K562 (cell line): Measurements from ENCODE around the gene GLRA2. TPM values are rescaled to one million over a fixed set of nuclear protein-coding genes. Genes with fewer than 3 reads are reported as not detected.

Experiments used
- ATAC-seq: fragments of 200-7000 bp; cut with Tn5 transposase; 3 replicates; pipeline ENCODE4 v1.9.1; 2020; ENCODE audit warnings: moderate library complexity
- BruUV-seq: library from RNA; stranded (reverse); fragments of 400-500 nt; replicated peaks from 2 replicates; lab custom pipeline; 2021; lab: Mats Ljungman, UMichigan
- CTCF ChIA-PET: fragments of 300-600 bp; formaldehyde crosslinking; extraction: SDS; loops from one replicate; lab custom pipeline; 2021; ENCODE audit warnings: low intra/inter-chr PET ratio; lab: Yijun Ruan, JAX
- POLR2A ChIA-PET: fragments of 300-600, 350-650 bp; sonication (Branson Sonifier 250); formaldehyde crosslinking; extraction: SDS; loops from one replicate; lab custom pipeline; 2021; ENCODE audit warnings: antibody characterized with exemption, inconsistent platforms; lab: Yijun Ruan, JAX
- DNase-seq, 4 experiments: peaks; one replicate each; pipeline versions ENCODE4 v3.0.0 to v3.0.0-alpha.2; 2011 to 2018; ENCODE audit warnings: low spot score in 3 of 4, mixed read lengths in 3 of 4; ENCODE audit errors: extremely low read depth in 1 of 4
- FAIRE-seq: peaks from 2 replicates; lab custom pipeline; 2011; peaks lifted over from hg19 to GRCh38; lab: Jason Lieb, UNC
- H2AFZ ChIP-seq: 2 replicates; pipeline ENCODE4 v1.6.0; 2011; ENCODE audit warnings: low read depth, low read length, control low read depth, inconsistent platforms
- H3K27ac ChIP-seq: fragments of 200-600 bp; 3 replicates; pipeline ENCODE4 v1.8.0; 2011; ENCODE audit warnings: low read depth, mild to moderate bottlenecking, control low read depth, inconsistent platforms, low read length, moderate library complexity, mixed read lengths; ENCODE audit errors: extremely low read depth
- H3K27me3 ChIP-seq, 2 experiments: fragments of 300-600 bp in 1 of 2; 2 replicates in 1 of 2; 3 replicates in 1 of 2; pipeline versions ENCODE4 v1.6.0 to v1.8.0; 2011; ENCODE audit warnings: inconsistent platforms in 2 of 2, low read length in 2 of 2, mild to moderate bottlenecking in 1 of 2, mixed read lengths in 1 of 2, moderate library complexity in 1 of 2; ENCODE audit not compliant: control insufficient read depth in 2 of 2, insufficient read depth in 2 of 2
- H3K36me3 ChIP-seq: fragments of 300-600 bp; 3 replicates; pipeline ENCODE4 v1.8.0; 2011; ENCODE audit warnings: mild to moderate bottlenecking, low read length, inconsistent platforms; ENCODE audit not compliant: control insufficient read depth, insufficient read depth
- H3K4me1 ChIP-seq, 2 experiments: fragments of 200-600 bp in 1 of 2; replicated peaks in 1 of 2; 2 replicates in 1 of 2; 3 replicates in 1 of 2; pipeline versions ENCODE4 v1.5.1 to v1.8.0; 2011; ENCODE audit warnings: inconsistent platforms in 2 of 2, low read length in 2 of 2, mild to moderate bottlenecking in 1 of 2, mixed read lengths in 1 of 2, moderate library complexity in 1 of 2; ENCODE audit not compliant: control insufficient read depth in 2 of 2, insufficient read depth in 2 of 2
- H3K4me2 ChIP-seq: 2 replicates; pipeline ENCODE4 v1.6.1; 2011; ENCODE audit warnings: low read length, control low read depth, inconsistent platforms, mixed read lengths; ENCODE audit not compliant: insufficient read depth
- H3K4me3 ChIP-seq: fragments of 200-600 bp; sonication (generic), shearing (Covaris generic); 2 replicates; pipeline ENCODE4 v1.5.1; 2016; ENCODE audit warnings: control low read depth, inconsistent platforms
- H3K79me2 ChIP-seq: fragments of 200-600 bp; 3 replicates; pipeline ENCODE4 v1.8.0; 2011; ENCODE audit warnings: low read length, inconsistent platforms; ENCODE audit not compliant: control insufficient read depth, insufficient read depth
- H3K9ac ChIP-seq, 2 experiments: 2 replicates each; pipeline versions ENCODE4 v1.6.0 to v1.6.1; 2011; ENCODE audit warnings: low read depth in 2 of 2, low read length in 2 of 2, control low read depth in 1 of 2, inconsistent platforms in 1 of 2, mild to moderate bottlenecking in 1 of 2, mixed read lengths in 1 of 2; ENCODE audit not compliant: insufficient read depth in 1 of 2
- H3K9me1 ChIP-seq: one replicate; pipeline ENCODE4 v1.6.0; 2011; ENCODE audit warnings: inconsistent platforms, mild to moderate bottlenecking, low read length, moderate library complexity; ENCODE audit not compliant: control insufficient read depth, insufficient read depth
- H3K9me3 ChIP-seq: replicated peaks from 2 replicates; pipeline ENCODE4 v1.5.1; 2011; ENCODE audit warnings: low read depth, low read length, inconsistent platforms; ENCODE audit not compliant: control insufficient read depth, insufficient read depth
- H4K20me1 ChIP-seq: replicated peaks from 2 replicates; pipeline ENCODE4 v1.6.1; 2011; ENCODE audit warnings: low read length, inconsistent platforms, mixed read lengths; ENCODE audit not compliant: control insufficient read depth, insufficient read depth
- CBFA2T3 ChIP-seq: fragments of 450-650 bp; IDR thresholded peaks from 2 replicates; pipeline ENCODE4 v1.6.1; 2017
- CC2D1A ChIP-seq: fragments of 450-650 bp; IDR thresholded peaks from 2 replicates; pipeline ENCODE4 v1.6.1; 2017; ENCODE audit warnings: mild to moderate bottlenecking
- FOXP1 ChIP-seq: sonication (generic); formaldehyde crosslinking; IDR thresholded peaks from 2 replicates; pipeline ENCODE4 v1.8.0; 2022; ENCODE audit warnings: mild to moderate bottlenecking, missing genetic modification reagents
- HLTF ChIP-seq: fragments of 450-650 bp; IDR thresholded peaks from 2 replicates; pipeline ENCODE4 v1.6.1; 2016
- IRF2 ChIP-seq: sonication (generic); formaldehyde crosslinking; IDR thresholded peaks from 2 replicates; pipeline ENCODE4 v1.8.1; 2022; ENCODE audit warnings: mild to moderate bottlenecking, missing genetic modification reagents
- NFE2L1 ChIP-seq: fragments of 450-650 bp; IDR thresholded peaks from 2 replicates; pipeline ENCODE4 v1.6.1; 2016; ENCODE audit warnings: missing genetic modification characterization, low read depth, mild to moderate bottlenecking, missing compliant biosample characterization, moderate library complexity, borderline replicate concordance
- NUFIP1 ChIP-seq: fragments of 450-650 bp; IDR thresholded peaks from 2 replicates; pipeline ENCODE4 v1.6.1; 2018; ENCODE audit not compliant: partially characterized antibody
- SOX6 ChIP-seq: fragments of 450-650 bp; IDR thresholded peaks from 2 replicates; pipeline ENCODE4 v1.6.1; 2014; ENCODE audit warnings: mild to moderate bottlenecking
- SREBF2 ChIP-seq: sonication (generic); formaldehyde crosslinking; IDR thresholded peaks from 2 replicates; pipeline ENCODE4 v1.4.0; 2020; ENCODE audit warnings: mild to moderate bottlenecking, missing genetic modification reagents
- ZNF23 ChIP-seq: fragments of 250-450 bp; sonication (Bioruptor Pico); IDR thresholded peaks from 2 replicates; pipeline ENCODE4 v1.4.0; 2020; ENCODE audit warnings: mild to moderate bottlenecking
- WGBS: fragments of 100-300 bp; shearing (Covaris generic); methylation state at CpG from one replicate; pipeline ENCODE4 v1.1.6; 2016; ENCODE audit warnings: low coverage, mixed read lengths; ENCODE audit not compliant: insufficient coverage; ENCODE audit errors: missing lambda C conversion rate; 5-methylcytosine and 5-hydroxymethylcytosine counted together
- in situ Hi-C: fragments of 300-500 bp; cut with MboI; formaldehyde crosslinking; loops from 4 replicates; pipeline ENCODE4 v1.15.0; 2018; ENCODE audit warnings: inconsistent platforms, mixed read lengths
- intact Hi-C: fragments of 100-400 bp; cut with micrococcal nuclease; formaldehyde crosslinking; loops from 2 replicates; pipeline ENCODE4 v1.14.2; 2022
- polyA plus RNA-seq, 8 experiments: library from polyadenylated mRNA; depleted of rRNA in 4 of 8; stranded (reverse) in 5 of 8; unstranded in 3 of 8; fragments of >200 nt; fragmentation: Nextera tagmentation in 2 of 8; fragmentation: Illumina TruSeq in 1 of 8; extraction: Ambion mirVana in 2 of 8; extraction: Trizol in 1 of 8; gene quantifications; 2 replicates each; pipeline versions ENCODE4 v1.2.1 to v1.2.3, GENCODE V29; 2011 to 2014; ENCODE audit warnings: inconsistent platforms in 1 of 8, missing spikeins in 1 of 8
- total RNA-seq, 7 experiments: library from RNA; depleted of rRNA in 6 of 7; stranded (reverse); fragments of >200 nt in 6 of 7; fragmentation: Illumina TruSeq in 2 of 7; extraction: Trizol in 2 of 7; gene quantifications; 2 replicates each; pipeline versions ENCODE4 v1.2.1 to v1.2.3, GENCODE V29; 2011 to 2021; ENCODE audit warnings: low replicate concordance in 1 of 7

The GLRA2 gene
- total and polyA plus RNA-seq, 9 of the 15 experiments (the other 6 are each of a cell fraction or from before 2014, with no cell fraction given): not detected

- no peak for TF ChIP-seq CC2D1A
- no peak for TF ChIP-seq CBFA2T3
- no peak for TF ChIP-seq SREBF2 (CRISPR knock-in tag)
- TF ChIP-seq ZNF23: no peak
These were observed 22.5 kb upstream of the GLRA2 start (continued) for GRCh38 chrX:14506866-14507265.

- Histone ChIP-seq H4K20me1 (no peaks in the 10 kb centered on the region), H3K9me3 (no peaks in the 10 kb centered on the region; the same call in 1 of the 2 replicates), H3K36me3 (no peaks in the 10 kb centered on the region), H3K4me2 (no peak overlapping the region), H3K79me2 (no peaks in the 10 kb centered on the region), H3K9me1 (no peaks in the 10 kb centered on the region), H3K4me3 (no peak overlapping the region), H3K27me3 (no peaks in the 10 kb centered on the region), H3K9ac (no peak overlapping the region), H3K27ac (no peak overlapping the region), H2AFZ (no peak overlapping the region), H3K4me1 (no peaks in the 10 kb centered on the region)
- in situ Hi-C loops: no loop called here
- TF ChIP-seq IRF2 (CRISPR knock-in tag): no peak
- TF ChIP-seq NFE2L1 (tag): no peak
- TF ChIP-seq HLTF: no peak
- TF ChIP-seq NUFIP1: no peak
- no peak for TF ChIP-seq SOX6
- no peak for TF ChIP-seq FOXP1
- intact Hi-C loops: no loop called here
- ChIA-PET POLR2A (no interaction called here), CTCF (no interaction called here)
- DNase-seq (no peak), ATAC-seq (no peak), FAIRE-seq (no peak)
- no TSS peak for BruUV-seq
- WGBS: 6% methylated on average over 3 of the region's 3 CpGs
These were observed 21.2 kb upstream of the GLRA2 start for GRCh38 chrX:14508025-14508690.
